Activated CD4-positive, alpha-beta T cell treated with anti-CD3 and anti-CD28 coated beads, Interleukin-2, amount 50 U/mL, for 4 hours (primary cell): ENCODE data around the gene MAPK11.

ENCODE experiments used
- DNase-seq, 2 experiments: peaks; one replicate each; pipeline ENCODE4 v3.0.0-alpha.2; 2020

MAPK11 gene

DNA sequence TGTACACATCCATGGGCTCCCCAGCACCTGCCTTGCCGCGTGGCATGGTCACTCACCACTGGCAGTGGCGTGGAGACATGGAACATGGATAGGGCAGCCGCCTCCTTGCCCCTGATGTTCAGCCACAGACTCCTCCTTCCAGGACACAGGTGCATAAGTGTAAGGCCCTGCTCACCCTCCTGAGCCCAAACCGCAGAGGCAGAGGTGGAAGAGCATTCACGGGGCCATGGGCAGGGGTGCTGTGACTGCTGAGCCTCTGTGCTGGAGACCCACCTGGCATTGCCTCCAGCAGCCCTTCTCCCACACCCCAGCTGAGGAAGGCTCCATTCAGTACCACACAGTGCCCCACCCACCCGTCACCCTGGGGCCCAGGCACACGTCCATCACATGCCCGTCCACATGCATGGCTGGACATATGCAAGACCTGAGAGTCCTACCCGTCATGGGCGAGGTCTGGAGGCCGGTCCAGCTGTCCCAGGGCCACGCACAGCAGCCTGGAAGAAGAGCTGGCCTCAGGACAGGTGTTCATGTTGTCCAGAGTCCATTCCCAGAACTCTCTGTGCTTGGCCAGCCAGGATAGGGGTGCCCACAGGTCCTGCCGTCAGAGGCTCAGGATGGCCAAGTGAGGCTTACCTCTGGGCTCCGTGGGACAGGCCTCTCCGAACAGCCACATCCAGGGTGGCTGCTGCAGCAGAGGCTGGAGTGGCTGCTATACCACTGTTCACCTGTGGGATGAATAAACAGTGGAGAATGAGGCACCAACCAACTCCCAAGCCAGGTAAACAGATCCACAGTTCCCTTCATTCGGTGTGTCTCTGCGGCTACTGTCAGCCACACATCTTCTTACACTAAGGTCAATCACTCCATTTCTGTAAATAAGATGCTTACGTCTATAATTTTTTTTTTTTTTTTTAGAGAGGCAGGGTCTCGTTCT, 23.7 kb downstream of the MAPK11 start:
- DNase-seq, result no peak

DNA sequence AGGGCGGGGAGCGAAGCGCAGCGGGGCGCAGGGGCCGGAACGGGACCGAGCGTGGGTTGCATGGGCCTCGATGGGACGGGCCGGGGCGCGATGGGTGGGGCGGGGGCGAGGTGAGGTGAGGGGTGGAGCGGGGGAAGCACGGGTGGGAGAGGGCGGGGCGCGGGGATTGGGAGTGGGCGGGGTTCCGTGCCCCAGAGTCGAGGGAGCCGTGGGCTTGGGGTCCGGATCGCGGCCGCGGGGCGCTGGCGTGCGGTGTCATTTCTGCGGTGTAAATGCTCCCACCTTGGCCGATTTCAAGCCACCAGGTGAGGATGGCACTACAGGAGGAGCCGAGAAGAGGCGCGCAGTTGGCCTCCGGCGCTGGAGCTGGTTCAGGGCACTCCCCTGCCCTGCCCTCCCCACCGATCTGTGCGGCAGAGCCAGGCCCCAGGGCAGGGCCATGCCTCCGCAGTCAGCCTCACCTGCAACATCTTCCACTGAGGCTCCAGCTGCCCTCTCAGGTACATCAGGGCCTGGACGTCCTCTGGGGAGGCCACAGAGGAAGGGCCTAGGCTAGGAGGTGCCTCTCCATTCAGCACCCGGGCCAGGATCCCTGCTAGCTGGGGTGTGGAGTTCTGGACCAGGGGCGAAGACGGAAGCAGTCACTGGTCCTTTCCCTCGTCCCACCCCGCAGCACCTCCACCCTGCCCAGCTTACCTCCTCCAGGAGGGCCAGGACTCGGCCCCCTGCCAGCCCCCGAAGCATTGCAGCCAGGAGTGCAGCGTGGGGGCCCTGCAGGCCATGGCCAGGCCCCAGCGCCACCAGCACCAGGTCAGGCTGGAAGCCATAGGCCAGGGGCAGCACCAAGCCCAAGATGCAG, 24.7 kb downstream of the MAPK11 start:
- DNase-seq, result peak; percentile 76 to 81

DNA sequence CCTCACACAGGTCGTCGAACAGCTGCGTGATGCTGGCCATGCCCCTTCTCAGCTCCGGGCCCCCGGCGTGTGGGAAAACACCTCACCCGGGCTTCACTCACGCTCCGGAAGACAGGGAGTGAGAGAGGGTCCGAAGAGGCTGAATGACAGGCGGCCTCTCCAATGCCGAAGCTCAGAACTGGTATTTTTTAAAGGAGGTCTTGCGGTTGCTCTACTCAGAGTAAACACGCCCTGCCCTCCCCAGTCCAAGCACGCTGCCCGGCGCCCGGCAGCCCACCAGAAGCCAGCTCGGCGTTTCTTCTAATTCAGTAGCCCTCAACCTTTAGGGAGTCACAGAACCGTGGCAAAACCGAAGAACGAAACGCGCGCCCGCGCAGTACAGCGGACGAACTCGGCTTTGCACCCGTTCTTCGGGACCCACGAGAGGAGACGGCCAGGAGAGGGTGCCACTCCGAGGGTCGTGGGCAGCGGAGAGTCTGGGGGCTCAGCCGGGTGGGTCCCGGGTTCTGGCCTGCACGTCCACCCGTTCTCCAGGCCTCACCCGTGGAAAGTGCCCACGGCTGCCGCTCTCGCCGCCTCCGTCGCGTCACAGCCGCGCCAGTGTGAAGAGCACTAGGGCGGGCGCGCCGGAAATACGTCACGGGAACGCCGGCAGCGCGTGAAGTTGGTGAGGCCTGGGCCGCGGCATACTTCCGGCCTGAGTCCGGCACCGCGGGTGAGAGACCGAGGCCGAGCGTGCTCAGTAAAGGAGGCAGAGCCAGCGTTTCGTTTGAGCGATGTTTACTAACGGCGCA, 25.6 kb downstream of the MAPK11 start, which contains the start of gene TUBGCP6:
Gene TUBGCP6, minus strand, starts transcription at position 604 of the 794 bp plus-strand sequence. Its CDS starts 564 bp downstream, at position 40.
- peak; percentile 87 to 89 for DNase-seq

DNA sequence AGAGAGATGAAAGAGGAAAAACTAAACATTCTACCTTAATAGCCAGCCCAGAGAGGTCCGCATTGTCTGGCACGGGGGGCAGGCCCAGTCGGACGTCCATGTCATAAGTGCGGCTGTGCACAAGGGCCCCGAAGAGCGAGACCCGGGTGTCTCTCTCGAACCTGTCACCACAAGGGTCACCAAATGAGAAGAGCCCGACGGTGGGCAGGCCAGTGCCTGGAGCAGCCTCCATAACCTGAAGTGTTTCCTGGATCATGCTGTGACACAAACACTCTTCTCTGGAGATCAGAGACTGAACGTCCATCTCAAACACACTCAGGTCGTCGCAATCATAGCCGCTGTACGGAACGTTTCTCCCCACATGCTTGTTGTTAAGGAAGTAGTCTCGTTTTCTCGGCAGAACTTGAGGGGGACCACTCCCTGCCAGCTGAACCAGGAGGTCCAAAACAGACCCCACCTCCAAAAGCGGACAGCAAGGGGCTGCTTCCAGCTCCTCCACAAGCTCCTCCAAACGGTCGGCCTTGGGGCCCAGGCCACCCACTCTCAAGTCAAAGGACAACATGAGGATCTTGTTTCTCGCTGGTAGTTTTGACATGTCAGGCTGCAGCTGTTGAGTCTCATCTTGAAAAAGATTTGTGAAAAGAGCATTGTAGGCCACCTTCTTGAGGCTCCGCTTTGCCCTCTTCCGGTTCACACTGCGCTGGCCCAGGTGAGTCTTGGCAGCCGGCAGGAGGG, 26.3 kb downstream of the MAPK11 start:
- DNase-seq, result no peak

DNA sequence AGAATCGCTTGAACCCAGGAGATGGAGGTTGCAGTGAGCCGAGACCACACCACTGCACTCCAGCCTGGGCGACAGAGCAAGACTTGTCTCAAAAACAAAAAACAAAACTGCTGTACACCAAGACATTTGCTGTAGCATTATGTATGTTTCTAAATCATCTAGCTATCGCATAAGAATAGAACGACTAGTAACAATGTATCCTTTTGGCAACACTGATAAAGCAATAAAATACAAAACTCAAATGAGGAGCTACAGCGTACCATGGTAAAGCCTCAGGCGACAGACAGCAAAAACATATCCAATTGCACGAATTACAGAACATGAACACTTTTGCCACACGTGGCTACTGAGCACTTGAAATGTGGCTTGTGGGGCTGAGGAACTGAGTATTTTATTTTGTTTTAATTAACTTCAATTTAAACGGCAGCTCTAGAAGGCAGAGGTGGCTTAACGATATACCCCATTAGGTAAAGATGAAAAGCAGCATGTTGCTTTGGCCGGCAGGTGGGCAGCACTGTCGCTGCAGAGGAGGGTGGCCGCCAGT, 27.7 kb downstream of the MAPK11 start:
- no peak for DNase-seq

DNA sequence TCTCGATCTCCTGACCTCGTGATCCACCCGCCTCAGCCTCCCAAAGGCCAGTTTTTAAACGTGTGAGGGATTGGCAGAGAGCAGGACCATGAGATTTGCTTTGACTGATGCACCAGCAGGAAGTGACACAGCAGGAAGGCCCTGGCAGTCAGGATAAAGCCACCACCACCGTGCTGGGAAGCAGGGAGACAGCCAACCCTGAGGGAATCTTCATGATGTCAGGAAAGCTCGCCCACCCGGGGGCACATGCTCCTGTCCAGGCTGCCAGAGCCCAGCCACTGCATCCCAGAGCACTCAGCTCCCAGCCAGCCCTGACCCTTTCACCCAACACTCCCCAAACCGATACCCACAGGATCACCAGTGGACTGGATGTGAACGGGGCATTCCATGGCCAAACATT, 31.4 kb downstream of the MAPK11 start:
- DNase-seq, result no peak

DNA sequence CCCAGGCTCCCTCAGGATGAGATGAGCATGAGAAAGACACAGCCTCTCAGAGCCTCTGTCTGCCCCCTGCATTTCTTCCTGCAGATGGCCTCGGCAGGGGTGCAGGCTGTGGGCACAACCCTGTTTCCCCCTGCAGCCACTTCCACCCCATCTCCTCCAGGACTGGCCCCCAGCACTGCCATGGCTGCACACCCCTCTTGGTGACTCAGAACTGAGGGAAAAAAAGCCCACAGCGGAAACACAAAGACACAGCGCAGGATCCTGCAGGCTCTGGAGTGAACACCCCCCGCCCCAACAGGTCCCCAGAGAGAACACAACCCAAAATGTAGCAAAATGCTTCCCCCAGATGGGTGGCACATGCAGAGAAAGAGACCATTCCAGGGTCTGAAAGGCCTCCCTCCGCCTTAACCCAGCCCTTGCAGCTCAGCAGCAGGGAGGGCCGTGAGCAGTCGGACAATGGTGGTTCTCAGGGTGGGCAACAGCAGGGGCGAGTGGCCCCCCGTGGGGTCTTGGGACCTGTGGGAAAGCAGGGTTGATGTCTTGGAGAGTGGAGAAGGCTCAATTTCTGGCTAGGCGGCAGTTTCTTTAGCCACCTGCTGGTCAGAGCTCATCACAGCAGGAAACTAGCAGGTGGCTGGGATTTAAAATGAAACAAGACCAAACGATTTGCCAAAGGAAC, 33.3 kb downstream of the MAPK11 start:
- DNase-seq, result no peak

DNA sequence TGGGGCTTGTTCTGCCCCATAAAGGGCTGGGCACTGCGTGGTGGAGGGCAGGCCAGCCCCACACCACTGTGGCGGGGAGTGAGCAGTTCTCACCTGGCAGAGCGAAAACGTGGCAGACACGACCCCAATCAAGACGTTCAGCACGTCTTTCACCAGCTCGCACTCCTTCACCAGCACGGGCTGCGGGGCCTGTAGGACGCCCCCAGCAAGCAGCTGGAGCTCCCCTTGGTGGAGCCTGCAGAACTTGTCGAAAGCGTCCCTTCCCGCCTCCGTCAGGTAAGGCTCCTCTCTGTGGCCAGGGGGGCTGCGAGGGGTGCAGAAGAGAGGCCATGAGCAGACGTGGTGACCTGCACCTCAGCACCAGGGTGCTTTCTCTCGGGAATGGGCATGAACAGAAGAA, 37.0 kb downstream of the MAPK11 start:
- DNase-seq, result no peak

DNA sequence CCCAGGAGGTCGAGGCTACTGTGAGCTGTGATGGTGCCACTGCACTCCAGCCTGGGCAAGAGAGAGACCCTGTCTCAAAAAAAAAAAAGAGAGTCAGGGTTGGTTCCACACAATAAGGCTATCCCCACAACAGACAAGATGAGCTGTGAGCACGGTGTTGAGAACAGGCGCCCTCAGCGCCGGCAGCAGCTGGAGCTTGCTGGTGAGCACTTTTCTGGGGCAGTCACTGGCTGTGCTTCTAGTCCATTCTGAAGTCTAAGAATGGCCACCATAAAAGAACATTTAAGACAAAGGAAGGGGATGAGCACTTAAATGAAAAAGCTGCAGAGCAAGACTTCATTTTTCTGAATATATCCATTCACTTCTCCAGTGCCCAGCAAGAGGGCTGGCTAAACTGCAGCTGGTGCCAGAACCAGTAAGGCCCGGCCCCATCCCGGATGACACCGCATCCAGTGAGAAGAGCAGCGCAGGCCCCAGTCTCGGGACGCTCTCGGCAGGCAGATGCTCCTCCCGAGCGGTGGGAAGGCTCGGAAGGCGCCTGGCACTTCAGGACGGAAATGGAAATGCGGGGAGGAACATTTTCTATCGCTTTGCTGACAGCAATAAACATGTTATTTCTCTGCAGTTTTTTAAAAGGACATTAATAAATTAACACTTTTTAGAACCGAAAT, 37.6 kb downstream of the MAPK11 start:
- no peak for DNase-seq

DNA sequence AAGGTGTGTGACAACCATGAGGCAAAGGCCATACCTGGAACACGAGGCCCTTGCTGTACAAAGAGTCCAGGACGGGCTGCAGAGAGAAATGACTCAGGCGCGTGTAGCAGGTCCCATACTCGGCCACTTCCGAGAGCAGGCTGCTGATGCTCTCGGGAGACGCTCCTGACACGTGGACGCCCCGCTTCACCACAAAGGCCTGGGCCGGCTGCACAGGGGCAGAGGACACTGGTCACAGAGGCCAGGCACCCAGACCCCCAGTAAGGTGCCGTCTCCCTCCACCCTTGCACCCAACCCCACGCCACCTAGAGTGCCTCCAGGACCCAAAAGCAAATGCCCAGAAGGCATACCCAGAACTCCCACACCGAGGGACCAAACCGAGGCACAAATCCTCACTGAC, 40.8 kb downstream of the MAPK11 start:
- no peak for DNase-seq

DNA sequence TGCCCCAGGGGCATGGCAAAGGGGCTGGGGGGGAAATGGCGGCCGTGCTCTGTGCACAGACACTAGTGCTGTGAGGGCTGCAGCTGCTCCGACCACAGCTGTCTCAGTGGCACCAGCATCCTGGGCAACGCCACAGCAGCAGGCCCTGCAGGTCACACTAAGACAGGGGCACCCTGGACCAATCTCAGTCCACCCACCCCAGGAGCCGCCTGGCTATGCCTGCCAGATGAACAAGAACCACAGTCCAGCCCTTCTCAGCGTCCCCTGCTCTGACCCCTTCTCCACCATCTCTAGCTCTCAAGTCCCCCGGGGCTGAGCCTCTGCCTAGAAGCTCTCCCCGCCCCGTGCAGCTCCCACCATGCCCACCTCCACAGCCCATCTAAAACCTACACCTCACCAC, 41.8 kb downstream of the MAPK11 start:
- DNase-seq, result no peak

DNA sequence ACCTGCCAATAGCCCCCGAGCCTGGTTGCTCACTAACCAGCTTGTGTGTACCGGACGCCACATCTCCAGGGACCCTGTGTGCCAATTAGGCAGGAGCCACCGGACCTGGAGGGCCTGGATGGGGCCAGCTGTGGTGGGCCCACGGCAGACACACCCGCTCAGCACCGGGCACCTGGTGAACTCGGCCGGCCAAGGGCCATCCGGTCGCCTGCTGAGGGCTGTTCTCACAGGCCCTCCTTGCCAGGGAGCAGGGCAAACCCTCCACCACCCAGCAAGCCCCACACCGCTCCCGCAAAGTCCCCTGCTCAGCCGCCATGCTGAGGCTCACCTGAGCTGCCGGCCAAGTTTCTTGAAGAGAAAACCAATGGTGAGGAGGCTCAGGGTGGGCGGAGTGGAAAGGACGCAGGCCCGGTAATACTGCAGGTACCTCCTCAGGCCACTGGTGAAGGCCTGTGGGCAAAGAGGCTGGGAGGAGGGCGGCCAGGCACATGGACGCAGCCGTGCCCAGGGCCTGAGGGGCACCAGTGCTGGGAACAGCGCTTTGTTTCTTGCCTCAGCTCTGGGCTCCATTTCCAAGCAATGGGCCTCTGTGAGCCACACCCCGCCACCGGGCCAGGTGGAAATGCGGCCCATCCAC, 42.5 kb downstream of the MAPK11 start:
- no peak for DNase-seq

DNA sequence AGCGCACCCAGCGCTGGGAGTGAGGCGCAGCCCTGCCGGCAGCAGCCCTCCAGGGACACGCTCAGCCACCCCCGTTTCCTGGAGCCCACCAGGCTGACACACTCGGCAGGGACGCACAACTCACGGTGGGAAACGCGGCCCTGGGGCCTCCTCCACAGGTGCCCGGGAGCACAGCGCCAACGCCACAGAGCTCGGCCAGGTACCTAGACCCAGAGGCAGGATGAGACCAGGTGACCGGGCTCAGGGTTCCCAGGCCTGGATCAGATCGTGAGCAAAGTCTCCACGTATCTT, 43.4 kb downstream of the MAPK11 start:
- DNase-seq, result no peak

DNA sequence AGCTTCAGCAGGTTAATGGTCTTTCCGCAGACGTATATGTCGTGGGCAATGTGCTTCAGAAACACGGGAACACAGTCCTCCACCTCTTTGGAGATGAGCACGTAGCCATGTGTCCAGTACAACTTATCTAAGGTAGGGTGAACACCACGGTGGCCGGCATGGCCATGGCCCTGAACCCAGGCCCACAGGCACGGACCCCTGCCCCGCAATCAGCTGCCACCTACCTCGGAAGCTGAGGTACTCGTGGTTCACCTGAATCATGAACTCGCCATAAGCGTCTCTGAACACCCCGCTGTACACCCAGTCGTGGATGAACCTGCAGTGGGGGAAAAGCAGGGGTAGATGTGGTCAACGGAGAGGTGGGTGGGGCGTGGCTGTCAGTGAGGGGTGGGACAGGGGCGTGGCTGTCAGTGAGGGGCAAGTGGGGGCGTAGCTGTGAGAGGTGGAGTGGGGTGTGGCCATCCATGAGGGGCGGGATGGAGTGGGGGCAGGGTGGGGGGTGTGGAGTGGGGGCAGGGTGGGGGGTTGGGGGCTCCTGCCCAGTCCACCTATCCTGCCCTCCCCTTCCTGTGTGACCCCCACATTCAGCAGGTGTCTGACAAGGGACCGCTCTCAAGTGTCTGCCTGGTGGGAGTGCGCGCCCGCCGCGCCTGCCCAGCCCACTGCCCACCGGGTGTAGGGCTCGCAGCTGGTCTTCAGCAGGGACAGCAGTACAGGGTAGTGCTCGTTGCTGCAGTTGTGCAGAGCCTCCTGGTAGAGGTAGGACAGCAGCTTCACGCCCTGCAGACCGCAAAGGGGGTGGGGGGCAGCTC, 43.9 kb downstream of the MAPK11 start:
- DNase-seq, result no peak

DNA sequence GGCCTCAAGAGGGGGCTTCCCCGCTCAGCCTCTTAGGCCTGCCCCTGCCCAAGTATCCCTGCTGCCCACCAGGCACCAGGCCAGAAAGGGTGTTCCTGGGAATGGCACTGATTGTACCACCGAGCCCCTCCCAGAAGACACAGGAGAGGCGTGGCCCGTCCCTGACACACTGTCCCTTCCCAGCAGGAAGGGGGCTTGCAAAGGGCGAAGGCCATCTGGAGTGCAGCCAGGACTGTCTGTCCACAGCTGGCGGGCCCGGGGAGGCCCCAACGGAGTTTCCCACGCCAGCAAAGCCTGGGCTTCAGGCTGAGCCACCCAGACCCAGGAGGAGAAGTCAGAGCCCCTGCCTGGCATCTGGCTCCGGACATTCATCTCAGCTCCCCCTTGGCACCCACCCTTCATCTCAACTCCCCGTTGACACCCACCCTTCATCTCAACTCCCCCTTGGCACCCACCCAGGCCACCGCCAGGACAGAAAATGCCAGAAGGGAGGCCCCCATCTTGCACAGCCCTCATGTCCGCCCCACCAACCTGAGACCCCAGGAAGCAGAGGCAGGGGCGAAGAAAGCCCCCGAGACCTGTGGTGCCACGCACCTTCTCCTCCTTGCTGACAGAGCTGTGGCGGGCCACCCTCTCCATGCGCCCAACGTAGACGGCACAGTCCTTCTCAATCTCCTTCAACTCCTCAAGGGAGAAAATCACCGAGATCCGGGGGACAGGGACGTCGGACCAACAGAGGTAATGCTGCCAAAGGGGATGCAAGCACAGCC, 44.8 kb downstream of the MAPK11 start:
- DNase-seq, result no peak

DNA sequence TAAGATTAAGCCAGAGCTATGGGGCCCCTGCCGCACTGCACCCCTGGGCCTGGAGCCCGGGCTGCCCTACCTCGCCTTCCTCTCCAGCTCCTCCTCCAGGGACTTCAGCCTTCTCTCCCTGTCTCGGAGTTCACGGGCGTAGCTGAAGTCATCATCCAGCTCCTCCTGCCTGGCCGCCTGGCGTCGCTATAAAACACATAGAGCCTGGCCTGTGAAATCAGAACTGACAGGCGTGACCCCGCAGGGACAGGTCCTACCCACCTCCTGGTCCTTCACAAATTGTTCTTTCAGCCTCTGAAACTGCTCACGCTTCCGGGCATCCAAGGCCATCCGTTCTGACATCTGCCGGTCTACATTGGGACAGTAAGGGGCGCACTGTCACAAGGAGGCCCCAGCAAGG, 46.1 kb downstream of the MAPK11 start:
- no peak for DNase-seq

DNA sequence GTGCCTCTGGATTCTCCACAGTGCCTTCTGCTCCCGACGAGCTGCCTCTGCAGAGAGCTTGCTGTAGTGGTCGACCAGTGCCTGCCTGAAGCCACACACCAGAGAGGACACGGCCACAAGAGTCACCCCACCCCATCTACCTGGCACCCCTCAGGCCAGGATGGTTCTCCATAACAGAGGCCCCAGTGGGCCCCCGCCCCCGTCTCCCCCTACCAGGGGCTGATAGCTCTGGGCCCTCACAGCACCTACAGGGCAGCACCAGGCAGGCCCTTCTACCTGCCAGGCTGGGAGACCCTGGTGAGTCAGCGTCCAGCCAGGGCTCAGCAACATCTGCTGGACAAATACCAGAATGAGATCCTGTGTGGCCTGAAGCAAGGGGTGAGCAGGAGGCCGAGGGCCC, 47.7 kb downstream of the MAPK11 start:
- no peak for DNase-seq

DNA sequence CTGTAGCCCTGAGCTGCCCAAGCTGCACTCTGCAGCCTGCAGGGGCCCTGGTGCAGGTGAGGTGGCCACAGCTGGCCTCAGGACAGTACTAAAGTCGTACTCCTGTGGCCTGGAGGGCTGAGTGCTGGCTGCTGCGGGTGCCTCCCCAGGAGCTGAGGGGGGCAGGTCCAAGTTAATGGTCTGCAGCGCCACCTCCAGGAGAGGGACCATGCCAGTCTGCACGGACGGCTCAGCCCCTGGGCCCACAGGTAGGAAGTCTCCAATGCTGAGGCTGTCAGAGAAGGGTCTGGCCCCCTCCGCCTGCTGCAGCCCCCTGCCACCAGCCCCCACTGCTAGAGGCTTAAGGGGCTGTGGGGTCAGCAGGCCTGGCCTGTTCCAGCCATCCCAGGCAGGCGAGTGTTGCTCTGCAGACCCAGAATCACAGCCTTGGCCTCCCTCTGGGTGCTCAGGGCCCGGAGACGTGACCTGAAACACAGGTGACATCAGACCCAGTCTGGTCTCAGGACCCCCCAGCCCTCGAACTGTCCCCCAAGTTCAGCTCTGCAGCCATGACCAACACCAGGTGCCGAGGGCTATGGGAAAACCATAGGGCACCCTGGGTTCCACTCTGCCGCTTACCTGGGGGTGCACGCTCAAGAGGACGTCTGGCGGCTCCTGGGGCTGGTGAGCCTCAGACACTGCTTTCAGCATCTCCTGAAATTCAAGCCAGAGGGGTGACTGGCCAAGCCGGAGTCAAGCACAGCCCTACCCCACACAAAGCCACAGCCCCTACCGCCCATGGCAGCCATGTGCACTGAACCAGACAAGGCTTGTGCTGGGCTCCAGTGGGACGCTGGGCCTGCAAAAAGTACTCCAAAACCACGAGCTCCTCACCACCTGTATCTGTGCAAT, 48.5 kb downstream of the MAPK11 start:
- DNase-seq, result no peak
